Measurements from ENCODE around the gene USP6NL.
"Not testable (repeated sequence)": the region's sequence is repeated elsewhere in the genome, so short reads cannot be mapped to it uniquely, and the experiment has no call there.

Gene USP6NL

GRCh38 chr10:11611248-11612020 lies at the start of gene USP6NL:
USP6NL (minus strand) TSS chr10:11611650; CDS start chr10:11597634, 14,016 bp downstream.
- peak; percentile 60 to 67 for DNase-seq (ENCODE audit: low read depth in 2 of 2)

- no peak for DNase-seq (ENCODE audit: low read depth in 2 of 2)
These were observed 47.4 kb upstream of the USP6NL start for GRCh38 chr10:11658801-11659368.

GRCh38 chr10:11655836-11656235 lies 44.4 kb upstream of the USP6NL start:
- DNase-seq (ENCODE audit: low read depth in 2 of 2) = no peak

- no peak for DNase-seq (ENCODE audit: low read depth in 2 of 2)
These were observed 43.2 kb upstream of the USP6NL start for GRCh38 chr10:11654659-11655058.

GRCh38 chr10:11653758-11654471 lies 42.5 kb upstream of the USP6NL start:
- DNase-seq (ENCODE audit: low read depth in 2 of 2) = no peak

GRCh38 chr10:11647676-11648075 lies 36.2 kb upstream of the USP6NL start:
- DNase-seq (ENCODE audit: low read depth in 2 of 2) = no peak

- DNase-seq (ENCODE audit: low read depth in 2 of 2) = no peak
These were observed 35.0 kb upstream of the USP6NL start for GRCh38 chr10:11646450-11646849.

GRCh38 chr10:11643039-11643438 lies 31.6 kb upstream of the USP6NL start:
- no peak for DNase-seq (ENCODE audit: low read depth in 2 of 2)

- no peak for DNase-seq (ENCODE audit: low read depth in 2 of 2)
These were observed 31.1 kb upstream of the USP6NL start for GRCh38 chr10:11642566-11642965.

- DNase-seq (ENCODE audit: low read depth in 2 of 2) = no peak
These were observed 28.7 kb upstream of the USP6NL start for GRCh38 chr10:11639849-11640764.

- no peak for DNase-seq (ENCODE audit: low read depth in 2 of 2)
These were observed 27.9 kb upstream of the USP6NL start for GRCh38 chr10:11639362-11639761.

GRCh38 chr10:11638055-11638698 lies 26.7 kb upstream of the USP6NL start:
- DNase-seq (ENCODE audit: low read depth in 2 of 2) = no peak

- DNase-seq (ENCODE audit: low read depth in 2 of 2) = no peak
These were observed 25.4 kb upstream of the USP6NL start for GRCh38 chr10:11636697-11637303.

- DNase-seq (ENCODE audit: low read depth in 2 of 2) = no peak
These were observed 20.6 kb upstream of the USP6NL start for GRCh38 chr10:11631890-11632587.

- no peak for DNase-seq (ENCODE audit: low read depth in 2 of 2)
These were observed 19.8 kb upstream of the USP6NL start for GRCh38 chr10:11631291-11631690.

- DNase-seq (ENCODE audit: low read depth in 2 of 2) = no peak
These were observed 18.3 kb upstream of the USP6NL start for GRCh38 chr10:11629731-11630130.

GRCh38 chr10:11627941-11628340 lies 16.5 kb upstream of the USP6NL start:
- not testable (repeated sequence) for DNase-seq (ENCODE audit: low read depth in 2 of 2)

GRCh38 chr10:11626071-11626470 lies 14.6 kb upstream of the USP6NL start:
- no peak for DNase-seq (ENCODE audit: low read depth in 2 of 2)

GRCh38 chr10:11625019-11625735 lies 13.7 kb upstream of the USP6NL start:
- DNase-seq (ENCODE audit: low read depth in 2 of 2) = no peak

GRCh38 chr10:11617233-11617632 lies 5.8 kb upstream of the USP6NL start:
- no peak for DNase-seq (ENCODE audit: low read depth in 2 of 2)
